Umbilical cord (tissue), 2 donors: ENCODE measurements around the gene MFF. TPM values are rescaled to one million over a fixed set of nuclear protein-coding genes. Genes with fewer than 3 reads are reported as not detected.

Experiments used
- DNase-seq: peaks from one replicate; pipeline ENCODE4 v3.0.0-alpha.2; 2015; ENCODE audit warnings: low spot score
- total RNA-seq: library from RNA; depleted of rRNA; stranded (reverse); fragments of >200 nt; gene quantifications from one replicate; pipeline ENCODE4 v1.2.3, GENCODE V29; 2014; ENCODE audit warnings: low replicate concordance; ENCODE audit not compliant: insufficient read depth

The MFF gene
- total RNA-seq, 1 donor from 2014 or later: 94.6 TPM

DNA sequence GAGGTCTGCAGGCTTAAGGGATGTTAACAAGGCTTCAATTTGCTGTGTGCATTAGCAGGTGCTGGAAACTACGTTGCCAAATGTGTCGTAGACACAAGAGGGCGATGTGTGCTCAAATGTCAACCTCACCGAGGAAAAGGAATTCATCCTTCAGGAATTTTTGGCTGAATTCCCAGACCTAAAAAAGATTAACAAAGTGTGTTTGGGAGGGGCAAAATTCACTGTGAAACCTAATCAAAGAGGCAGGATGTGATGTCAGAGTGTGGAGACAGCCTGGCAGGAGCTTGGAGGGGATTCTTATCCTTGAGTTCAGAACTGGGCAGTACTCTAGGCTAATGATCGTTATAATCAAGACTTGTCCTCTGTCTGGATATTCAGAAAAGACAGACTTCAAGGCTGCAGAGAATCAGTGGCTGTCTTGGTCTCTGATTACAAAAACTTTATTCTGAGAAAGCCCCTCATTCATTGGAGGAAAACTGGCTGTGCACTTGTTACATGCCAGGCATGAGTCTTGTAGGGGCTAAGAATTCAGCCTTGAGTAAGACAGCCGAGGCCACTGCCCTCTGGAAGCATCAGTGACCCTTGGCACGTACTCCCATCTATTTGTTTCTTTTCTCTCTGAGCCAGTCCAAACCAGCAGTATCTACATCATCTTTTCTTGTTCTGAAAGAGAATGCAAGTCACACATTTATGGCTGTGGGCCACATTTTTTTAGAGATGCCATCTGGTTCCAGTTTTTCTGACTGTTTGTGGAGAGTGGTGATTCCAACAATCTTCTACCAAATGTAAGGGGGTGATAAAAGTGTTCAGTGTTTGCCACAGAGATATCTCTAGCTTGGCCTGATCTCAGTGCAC is 81.4 kb downstream of the MFF start:
- peak; percentile 98 for DNase-seq

Other genes starting within 250 kb of the MFF start
- gene COL4A4, start 161.0 kb upstream of the MFF start, total RNA-seq: 0.72 TPM
- gene COL4A3, start 160.6 kb upstream of the MFF start, total RNA-seq: 3.9 TPM
- 2.4 TPM for gene TM4SF20, start 54.1 kb downstream of the MFF start, total RNA-seq
- gene SCYGR1, start 62.7 kb downstream of the MFF start, total RNA-seq: not detected
- 33.9 TPM for gene AGFG1, start 146.9 kb downstream of the MFF start, total RNA-seq